ENCODE data around the gene WAPL. TPM values are rescaled to one million over a fixed set of nuclear protein-coding genes. Genes with fewer than 3 reads are reported as not detected.

WAPL gene
- total RNA-seq, 1 experiment from 2014 or later, result 48.0 TPM

DNA sequence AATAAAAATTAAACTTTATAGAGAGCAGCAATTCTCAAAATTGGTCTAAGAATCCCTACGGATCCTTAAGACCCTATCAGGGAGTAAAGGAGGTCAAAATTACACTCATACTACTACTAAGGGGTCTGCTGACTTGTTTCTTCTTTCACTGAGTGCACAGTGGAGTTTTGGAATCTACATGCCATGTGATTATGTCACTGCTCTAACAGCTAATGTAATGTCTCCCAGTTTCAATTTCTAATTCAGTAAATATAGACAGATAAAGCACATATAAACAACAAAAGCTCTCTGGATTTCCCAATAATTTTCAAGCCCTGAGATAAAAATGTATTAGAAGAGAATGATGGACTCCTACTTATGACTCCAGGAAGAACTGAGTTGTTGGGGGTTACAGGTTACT is 74.6 kb downstream of the WAPL start:
- H3K9me3 Mint-ChIP-seq, result no peaks in the 10 kb centered on the region
- DNase-seq (ENCODE audit: low spot score) (no peak), ATAC-seq (no peak)
- H3K36me3 Mint-ChIP-seq, result peaks cover 72% of the 10 kb centered on the region
- no peaks in the 10 kb centered on the region for H3K27me3 Mint-ChIP-seq (ENCODE audit: low read depth)
- CTCF ChIA-PET, result no interaction called here
- no peak overlapping the region for H3K4me3 Mint-ChIP-seq
- POLR2A ChIA-PET, result no interaction called here
- H3K27ac Mint-ChIP-seq, result no peak overlapping the region
- no peaks in the 10 kb centered on the region for H3K4me1 Mint-ChIP-seq
- TF ChIP-seq ZNF396 (CRISPR knock-in tag; IDR thresholded peaks at IDR 0.05; ENCODE audit: borderline replicate concordance) (no peak), NR1H2 (CRISPR knock-in tag; IDR thresholded peaks at IDR 0.05) (no peak)
- TF ChIP-seq, protein P1, sequence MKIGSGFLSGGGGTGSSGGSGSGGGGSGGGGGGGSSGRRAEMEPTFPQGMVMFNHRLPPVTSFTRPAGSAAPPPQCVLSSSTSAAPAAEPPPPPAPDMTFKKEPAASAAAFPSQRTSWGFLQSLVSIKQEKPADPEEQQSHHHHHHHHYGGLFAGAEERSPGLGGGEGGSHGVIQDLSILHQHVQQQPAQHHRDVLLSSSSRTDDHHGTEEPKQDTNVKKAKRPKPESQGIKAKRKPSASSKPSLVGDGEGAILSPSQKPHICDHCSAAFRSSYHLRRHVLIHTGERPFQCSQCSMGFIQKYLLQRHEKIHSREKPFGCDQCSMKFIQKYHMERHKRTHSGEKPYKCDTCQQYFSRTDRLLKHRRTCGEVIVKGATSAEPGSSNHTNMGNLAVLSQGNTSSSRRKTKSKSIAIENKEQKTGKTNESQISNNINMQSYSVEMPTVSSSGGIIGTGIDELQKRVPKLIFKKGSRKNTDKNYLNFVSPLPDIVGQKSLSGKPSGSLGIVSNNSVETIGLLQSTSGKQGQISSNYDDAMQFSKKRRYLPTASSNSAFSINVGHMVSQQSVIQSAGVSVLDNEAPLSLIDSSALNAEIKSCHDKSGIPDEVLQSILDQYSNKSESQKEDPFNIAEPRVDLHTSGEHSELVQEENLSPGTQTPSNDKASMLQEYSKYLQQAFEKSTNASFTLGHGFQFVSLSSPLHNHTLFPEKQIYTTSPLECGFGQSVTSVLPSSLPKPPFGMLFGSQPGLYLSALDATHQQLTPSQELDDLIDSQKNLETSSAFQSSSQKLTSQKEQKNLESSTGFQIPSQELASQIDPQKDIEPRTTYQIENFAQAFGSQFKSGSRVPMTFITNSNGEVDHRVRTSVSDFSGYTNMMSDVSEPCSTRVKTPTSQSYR (CRISPR knock-in tag; IDR thresholded peaks at IDR 0.05), result no peak
- TF ChIP-seq, protein P2, sequence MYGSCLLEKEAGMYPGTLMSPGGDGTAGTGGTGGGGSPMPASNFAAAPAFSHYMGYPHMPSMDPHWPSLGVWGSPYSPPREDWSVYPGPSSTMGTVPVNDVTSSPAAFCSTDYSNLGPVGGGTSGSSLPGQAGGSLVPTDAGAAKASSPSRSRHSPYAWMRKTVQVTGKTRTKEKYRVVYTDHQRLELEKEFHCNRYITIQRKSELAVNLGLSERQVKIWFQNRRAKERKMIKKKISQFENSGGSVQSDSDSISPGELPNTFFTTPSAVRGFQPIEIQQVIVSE (CRISPR knock-in tag; IDR thresholded peaks at IDR 0.05; ENCODE audit: borderline replicate concordance), result no peak

DNA sequence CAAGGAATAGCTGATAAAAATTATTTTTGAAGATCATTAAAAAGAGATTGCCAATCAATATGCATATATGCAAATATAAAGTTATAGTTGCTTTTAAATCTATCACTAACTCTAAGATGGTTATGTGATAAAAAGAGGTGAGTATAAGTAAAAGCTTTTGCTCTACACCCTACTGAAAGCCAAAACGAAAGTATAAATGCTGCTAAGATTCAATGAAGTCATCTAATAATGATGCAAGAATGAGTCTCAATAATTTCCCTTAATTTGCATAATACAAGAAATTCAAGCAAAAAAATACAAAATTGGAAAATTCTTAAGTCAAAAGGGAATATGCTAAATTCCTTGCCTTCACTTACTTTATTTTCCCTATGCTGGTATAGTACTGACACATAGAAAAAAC is 75.2 kb downstream of the WAPL start:
- POLR2A ChIA-PET, result no interaction called here
- DNase-seq (ENCODE audit: low spot score) (no peak), ATAC-seq (no peak)
- Mint-ChIP-seq H3K9me3 (no peaks in the 10 kb centered on the region), H3K27me3 (ENCODE audit: low read depth) (no peaks in the 10 kb centered on the region), H3K4me3 (no peak overlapping the region), H3K4me1 (no peaks in the 10 kb centered on the region), H3K27ac (no peak overlapping the region), H3K36me3 (peaks cover 72% of the 10 kb centered on the region)
- CTCF ChIA-PET, result no interaction called here
- TF ChIP-seq TCF7 (CRISPR knock-in tag; IDR thresholded peaks at IDR 0.05; ENCODE audit: low read depth), result no peak
- TF ChIP-seq, protein P3, sequence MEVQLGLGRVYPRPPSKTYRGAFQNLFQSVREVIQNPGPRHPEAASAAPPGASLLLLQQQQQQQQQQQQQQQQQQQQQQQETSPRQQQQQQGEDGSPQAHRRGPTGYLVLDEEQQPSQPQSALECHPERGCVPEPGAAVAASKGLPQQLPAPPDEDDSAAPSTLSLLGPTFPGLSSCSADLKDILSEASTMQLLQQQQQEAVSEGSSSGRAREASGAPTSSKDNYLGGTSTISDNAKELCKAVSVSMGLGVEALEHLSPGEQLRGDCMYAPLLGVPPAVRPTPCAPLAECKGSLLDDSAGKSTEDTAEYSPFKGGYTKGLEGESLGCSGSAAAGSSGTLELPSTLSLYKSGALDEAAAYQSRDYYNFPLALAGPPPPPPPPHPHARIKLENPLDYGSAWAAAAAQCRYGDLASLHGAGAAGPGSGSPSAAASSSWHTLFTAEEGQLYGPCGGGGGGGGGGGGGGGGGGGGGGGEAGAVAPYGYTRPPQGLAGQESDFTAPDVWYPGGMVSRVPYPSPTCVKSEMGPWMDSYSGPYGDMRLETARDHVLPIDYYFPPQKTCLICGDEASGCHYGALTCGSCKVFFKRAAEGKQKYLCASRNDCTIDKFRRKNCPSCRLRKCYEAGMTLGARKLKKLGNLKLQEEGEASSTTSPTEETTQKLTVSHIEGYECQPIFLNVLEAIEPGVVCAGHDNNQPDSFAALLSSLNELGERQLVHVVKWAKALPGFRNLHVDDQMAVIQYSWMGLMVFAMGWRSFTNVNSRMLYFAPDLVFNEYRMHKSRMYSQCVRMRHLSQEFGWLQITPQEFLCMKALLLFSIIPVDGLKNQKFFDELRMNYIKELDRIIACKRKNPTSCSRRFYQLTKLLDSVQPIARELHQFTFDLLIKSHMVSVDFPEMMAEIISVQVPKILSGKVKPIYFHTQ (CRISPR knock-in tag; IDR thresholded peaks at IDR 0.05), result no peak
- TF ChIP-seq RORB (CRISPR knock-in tag; IDR thresholded peaks at IDR 0.05), result no peak
- TF ChIP-seq, protein P4, sequence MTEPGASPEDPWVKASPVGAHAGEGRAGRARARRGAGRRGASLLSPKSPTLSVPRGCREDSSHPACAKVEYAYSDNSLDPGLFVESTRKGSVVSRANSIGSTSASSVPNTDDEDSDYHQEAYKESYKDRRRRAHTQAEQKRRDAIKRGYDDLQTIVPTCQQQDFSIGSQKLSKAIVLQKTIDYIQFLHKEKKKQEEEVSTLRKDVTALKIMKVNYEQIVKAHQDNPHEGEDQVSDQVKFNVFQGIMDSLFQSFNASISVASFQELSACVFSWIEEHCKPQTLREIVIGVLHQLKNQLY (CRISPR knock-in tag; IDR thresholded peaks at IDR 0.05), result no peak
- TF ChIP-seq GTF2I (CRISPR knock-in tag; conservative IDR thresholded peaks at IDR 0.05), result no peak
- no peak for TF ChIP-seq NFYB (CRISPR knock-in tag; conservative IDR thresholded peaks at IDR 0.05; ENCODE audit: low read depth)
- no peak for TF ChIP-seq SP1 (CRISPR knock-in tag; conservative IDR thresholded peaks at IDR 0.05)
- TF ChIP-seq, protein P5, sequence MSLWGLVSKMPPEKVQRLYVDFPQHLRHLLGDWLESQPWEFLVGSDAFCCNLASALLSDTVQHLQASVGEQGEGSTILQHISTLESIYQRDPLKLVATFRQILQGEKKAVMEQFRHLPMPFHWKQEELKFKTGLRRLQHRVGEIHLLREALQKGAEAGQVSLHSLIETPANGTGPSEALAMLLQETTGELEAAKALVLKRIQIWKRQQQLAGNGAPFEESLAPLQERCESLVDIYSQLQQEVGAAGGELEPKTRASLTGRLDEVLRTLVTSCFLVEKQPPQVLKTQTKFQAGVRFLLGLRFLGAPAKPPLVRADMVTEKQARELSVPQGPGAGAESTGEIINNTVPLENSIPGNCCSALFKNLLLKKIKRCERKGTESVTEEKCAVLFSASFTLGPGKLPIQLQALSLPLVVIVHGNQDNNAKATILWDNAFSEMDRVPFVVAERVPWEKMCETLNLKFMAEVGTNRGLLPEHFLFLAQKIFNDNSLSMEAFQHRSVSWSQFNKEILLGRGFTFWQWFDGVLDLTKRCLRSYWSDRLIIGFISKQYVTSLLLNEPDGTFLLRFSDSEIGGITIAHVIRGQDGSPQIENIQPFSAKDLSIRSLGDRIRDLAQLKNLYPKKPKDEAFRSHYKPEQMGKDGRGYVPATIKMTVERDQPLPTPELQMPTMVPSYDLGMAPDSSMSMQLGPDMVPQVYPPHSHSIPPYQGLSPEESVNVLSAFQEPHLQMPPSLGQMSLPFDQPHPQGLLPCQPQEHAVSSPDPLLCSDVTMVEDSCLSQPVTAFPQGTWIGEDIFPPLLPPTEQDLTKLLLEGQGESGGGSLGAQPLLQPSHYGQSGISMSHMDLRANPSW (CRISPR knock-in tag; conservative IDR thresholded peaks at IDR 0.05; ENCODE audit: low read depth), result no peak
- no peak for TF ChIP-seq ZNF671 (CRISPR knock-in tag; IDR thresholded peaks at IDR 0.05)
- no peak for TF ChIP-seq ZNF416 (CRISPR knock-in tag; IDR thresholded peaks at IDR 0.05)
- no peak for TF ChIP-seq GRHL2 (CRISPR knock-in tag; IDR thresholded peaks at IDR 0.05; ENCODE audit: insufficient replicate concordance, severe bottlenecking)
- no peak for TF ChIP-seq MXD4 (CRISPR knock-in tag; IDR thresholded peaks at IDR 0.05; ENCODE audit: borderline replicate concordance)
- TF ChIP-seq, protein P6, sequence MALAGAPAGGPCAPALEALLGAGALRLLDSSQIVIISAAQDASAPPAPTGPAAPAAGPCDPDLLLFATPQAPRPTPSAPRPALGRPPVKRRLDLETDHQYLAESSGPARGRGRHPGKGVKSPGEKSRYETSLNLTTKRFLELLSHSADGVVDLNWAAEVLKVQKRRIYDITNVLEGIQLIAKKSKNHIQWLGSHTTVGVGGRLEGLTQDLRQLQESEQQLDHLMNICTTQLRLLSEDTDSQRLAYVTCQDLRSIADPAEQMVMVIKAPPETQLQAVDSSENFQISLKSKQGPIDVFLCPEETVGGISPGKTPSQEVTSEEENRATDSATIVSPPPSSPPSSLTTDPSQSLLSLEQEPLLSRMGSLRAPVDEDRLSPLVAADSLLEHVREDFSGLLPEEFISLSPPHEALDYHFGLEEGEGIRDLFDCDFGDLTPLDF (CRISPR knock-in tag; IDR thresholded peaks at IDR 0.05), result no peak
- TF ChIP-seq, protein P1 (CRISPR knock-in tag; IDR thresholded peaks at IDR 0.05), result no peak

Measured in WTC11 (cell line).